Measurements from ENCODE around the gene PSMA5. TPM values are rescaled to one million over a fixed set of nuclear protein-coding genes. Genes with fewer than 3 reads are reported as not detected.

Gene PSMA5
- 37.2 TPM for total RNA-seq

DNA sequence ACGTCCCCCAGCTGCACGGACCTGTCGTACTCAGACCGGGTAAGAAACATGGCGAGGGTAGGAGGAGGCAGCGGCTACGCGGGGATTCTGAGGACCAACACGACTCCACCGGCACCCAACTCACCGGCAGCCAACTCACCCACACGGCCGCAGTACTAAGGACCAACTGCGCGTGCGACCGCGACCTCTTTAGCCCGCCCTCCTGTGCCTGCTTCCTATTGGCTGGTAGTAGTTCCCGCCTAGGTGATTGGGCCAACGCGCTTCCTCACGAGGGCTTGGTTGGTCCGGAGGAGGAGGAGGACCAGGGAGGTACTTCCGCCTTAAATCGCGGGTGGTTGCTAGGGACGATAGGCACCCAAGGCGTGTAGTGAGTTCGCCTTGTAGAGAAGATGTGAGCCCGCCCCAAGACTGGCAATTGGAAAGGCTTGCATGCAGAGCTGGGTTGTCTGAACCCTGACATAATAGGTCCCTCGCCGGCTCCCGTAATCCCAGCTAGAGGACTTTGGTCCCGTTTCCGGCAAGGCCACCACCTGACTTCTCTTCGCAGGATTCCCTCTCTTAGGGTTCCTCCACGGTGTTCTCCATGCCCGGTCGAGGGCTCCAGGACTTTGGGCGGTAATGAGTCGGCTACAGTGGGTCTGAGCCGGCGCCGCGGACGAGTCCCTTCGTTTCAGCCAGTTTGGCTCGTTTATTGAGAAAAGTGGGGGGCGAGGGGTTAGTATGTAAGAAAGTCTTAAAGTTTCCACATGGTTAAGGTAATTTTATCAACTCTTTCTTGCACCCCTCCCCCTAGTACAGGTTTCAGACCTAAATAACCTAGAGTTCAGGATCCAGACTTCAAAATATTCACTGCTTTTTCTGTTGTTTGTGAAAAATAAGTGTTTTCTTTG lies at the start of gene PSMA5:
Gene PSMA5 (minus strand): TSS at position 168 of the 890 bp plus-strand sequence. CDS start 118 bp downstream, at position 50.

DNA sequence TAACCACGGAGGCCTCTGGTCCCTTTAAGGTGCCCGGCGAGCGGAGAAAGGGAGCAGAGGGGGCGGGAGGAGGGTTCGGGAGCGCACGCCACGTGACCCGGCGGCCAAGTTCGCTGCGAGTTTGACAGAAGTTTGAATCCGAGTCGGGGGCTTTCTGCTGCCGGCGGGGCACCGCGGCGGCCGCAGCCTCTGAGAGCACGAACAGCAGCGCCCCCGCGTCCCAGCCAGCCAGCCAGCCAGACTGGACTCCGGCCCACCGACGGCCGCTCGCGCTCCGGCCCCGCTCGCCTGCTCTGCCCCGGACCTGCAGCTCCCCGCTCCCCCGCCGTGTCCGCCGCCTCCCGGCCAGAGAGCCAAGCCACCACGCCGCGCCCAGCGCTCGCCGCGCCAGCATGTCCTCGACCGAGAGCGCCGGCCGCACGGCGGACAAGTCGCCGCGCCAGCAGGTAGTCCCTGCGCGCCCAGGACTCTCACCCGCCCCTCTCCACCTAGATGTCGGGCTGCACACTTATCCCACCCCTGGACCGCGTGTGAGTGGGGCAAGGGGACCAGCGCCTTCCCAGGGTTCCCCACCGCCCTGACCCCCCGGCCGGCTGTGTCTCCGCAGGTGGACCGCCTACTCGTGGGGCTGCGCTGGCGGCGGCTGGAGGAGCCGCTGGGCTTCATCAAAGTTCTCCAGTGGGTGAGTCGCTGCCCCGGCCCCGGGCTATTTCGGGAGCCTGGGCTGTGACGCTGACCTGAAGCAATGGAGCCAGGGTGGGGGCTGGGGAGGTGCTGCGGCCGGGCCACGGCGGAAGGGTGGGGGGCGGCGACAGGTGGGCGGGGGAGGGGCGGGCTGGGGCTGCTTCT lies 40.4 kb upstream of the PSMA5 start, which contains the start of gene SYPL2:
Gene SYPL2 (plus strand): TSS at position 95 of the 849 bp plus-strand sequence. CDS start 298 bp downstream, at position 393.

DNA sequence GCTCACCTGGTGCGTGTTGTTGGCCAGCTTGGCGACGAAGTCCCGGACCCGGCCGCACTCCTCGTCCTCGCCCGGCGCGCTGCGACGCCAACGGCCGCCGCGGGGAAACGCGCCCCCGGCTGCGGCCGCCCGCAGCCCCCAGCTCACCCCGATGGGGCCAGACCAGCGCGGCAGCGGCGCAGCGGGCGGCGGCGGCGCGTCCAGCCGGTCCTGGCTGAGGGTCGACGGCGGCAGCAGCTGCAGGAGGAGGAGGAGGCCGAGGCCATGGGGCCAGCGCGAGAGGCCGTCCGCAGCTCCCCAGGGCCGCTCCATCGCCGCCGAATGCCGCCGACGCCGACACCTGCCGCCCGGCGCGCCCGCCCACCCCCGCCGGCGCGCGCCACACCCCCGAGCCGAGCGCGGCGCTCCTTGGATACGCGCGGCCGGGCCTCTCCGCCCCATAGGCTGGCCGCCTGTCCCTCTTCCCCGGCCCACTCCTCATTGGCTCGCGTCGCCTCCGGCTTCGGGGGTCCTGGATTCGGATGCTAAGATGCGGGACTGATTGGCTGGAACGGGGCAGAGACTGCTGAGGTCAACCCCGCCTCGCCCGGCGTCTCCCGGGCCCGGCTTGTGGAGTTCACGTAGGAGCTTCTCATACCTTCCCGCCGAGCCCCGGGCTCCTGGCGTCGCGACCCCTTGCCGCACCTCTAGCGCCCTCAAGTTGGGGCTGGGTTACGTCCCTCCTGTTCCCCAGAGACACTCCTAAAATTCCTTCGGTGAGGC lies 28.5 kb downstream of the PSMA5 start, which contains the start of gene SORT1:
Gene SORT1 (minus strand): TSS at position 338 of the 762 bp plus-strand sequence. CDS start 26 bp downstream, at position 312.

Other genes with a start within 250 kb of the PSMA5 start
- gene SARS1, start 212.5 kb downstream of the PSMA5 start, total RNA-seq = 164 TPM
- gene CELSR2, start 176.9 kb downstream of the PSMA5 start, total RNA-seq = 82.6 TPM
- gene PSRC1, start 143.3 kb downstream of the PSMA5 start, total RNA-seq = 14.1 TPM
- 0.63 TPM for gene MYBPHL, start 119.4 kb downstream of the PSMA5 start, total RNA-seq
- 82.9 TPM for gene SORT1, start 28.5 kb downstream of the PSMA5 start, total RNA-seq
- not detected for gene SYPL2, start 40.1 kb upstream of the PSMA5 start, total RNA-seq
- gene ATXN7L2, start 57.5 kb upstream of the PSMA5 start, total RNA-seq = 9.4 TPM
- 7.5 TPM for gene CYB561D1, start 67.6 kb upstream of the PSMA5 start, total RNA-seq
- gene AMIGO1, start 83.3 kb upstream of the PSMA5 start, total RNA-seq = 13.1 TPM
- 5.9 TPM for gene GPR61, start 113.4 kb upstream of the PSMA5 start, total RNA-seq
- gene GNAI3, start 122.2 kb upstream of the PSMA5 start, total RNA-seq = 16.6 TPM
- gene GNAT2, start 193.2 kb upstream of the PSMA5 start, total RNA-seq = not detected
- gene AMPD2, start 193.4 kb upstream of the PSMA5 start, total RNA-seq = 82.0 TPM
- 6.6 TPM for gene GSTM4, start 229.7 kb upstream of the PSMA5 start, total RNA-seq
- gene GSTM2, start 241.6 kb upstream of the PSMA5 start, total RNA-seq = 34.4 TPM

All from parietal lobe (tissue), 1 donor.